Activated CD4-positive, alpha-beta T cell treated with anti-CD3 and anti-CD28 coated beads, Interleukin-2, amount 50 U/mL, for 4 hours (primary cell): ENCODE results near the gene AIFM3.

Source experiments
- DNase-seq, 2 experiments: peaks; one replicate each; pipeline ENCODE4 v3.0.0-alpha.2; 2020

AIFM3 gene

DNA sequence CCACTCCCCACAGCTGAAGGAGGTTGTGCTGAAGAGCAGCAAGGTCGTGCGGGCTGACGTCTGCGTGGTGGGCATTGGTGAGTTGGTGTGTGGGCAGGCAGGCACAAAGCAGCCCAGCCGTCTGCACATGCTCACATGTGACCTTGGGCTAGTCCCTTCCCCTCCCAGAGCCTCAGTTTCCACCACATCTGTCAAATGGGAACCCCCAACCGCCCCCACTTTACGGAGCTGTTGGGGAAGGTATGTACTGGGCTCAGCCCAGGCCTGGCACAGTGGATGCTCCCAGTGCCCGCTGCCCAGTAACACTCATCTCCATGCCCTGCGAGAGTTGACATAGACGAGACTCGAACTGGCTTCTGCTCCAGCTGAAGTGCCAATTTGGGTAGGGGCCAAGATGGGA is 10.0 kb downstream of the AIFM3 start:
- no peak for DNase-seq

DNA sequence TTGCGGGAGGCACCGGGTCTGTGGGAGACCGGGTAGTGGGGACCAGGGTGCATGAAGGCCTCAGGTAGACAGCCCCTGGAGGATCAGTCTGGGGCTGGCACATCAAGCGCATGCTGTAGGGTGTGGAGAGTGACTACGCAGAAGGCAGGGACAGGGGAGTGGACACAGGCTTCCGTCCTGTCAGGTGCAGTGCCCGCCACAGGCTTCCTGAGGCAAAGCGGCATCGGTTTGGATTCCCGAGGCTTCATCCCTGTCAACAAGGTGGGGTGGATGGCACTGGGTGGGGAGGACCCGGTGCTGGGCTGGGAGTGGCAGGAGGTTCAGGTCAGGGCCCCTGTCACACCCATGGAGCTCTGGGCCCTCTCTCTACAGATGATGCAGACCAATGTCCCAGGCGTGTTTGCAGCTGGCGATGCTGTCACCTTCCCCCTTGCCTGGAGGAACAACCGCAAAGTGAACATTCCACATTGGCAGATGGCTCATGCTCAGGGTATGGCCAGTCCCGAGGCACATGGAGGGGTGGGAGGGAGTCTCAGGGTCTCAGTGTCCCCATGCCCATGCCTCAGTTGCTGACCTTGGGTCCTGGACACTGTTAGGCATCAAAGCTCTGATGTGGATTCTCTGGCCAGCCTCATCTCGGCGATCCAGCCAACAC is 10.6 kb downstream of the AIFM3 start:
- no peak for DNase-seq

DNA sequence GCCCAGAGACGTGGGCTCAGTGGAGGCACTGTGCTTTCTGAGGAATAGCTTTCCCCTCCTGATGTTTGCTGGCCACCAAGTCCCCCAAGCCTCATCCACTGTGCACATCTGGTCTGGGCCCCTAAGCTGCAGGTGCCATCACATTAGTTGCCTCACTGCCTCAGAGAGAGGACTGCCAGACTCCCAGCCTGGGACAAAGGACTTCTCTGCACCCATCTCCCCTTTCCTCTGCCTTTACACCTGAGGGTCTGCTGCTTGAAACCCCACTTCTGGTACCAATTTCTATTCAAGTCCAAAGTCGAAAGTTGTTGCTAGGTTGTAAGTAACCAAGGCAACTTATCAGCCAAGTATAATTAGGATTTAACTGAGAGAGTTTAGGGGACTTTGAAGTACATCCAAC is 11.4 kb downstream of the AIFM3 start:
- no peak for DNase-seq

- DNase-seq, result peak; percentile 54 to 63
Measured at GRCh38 chr22:20979243-20979809, 12.3 kb downstream of the AIFM3 start.

- DNase-seq, result no peak
Measured at GRCh38 chr22:20979940-20980453, 12.9 kb downstream of the AIFM3 start.

DNA sequence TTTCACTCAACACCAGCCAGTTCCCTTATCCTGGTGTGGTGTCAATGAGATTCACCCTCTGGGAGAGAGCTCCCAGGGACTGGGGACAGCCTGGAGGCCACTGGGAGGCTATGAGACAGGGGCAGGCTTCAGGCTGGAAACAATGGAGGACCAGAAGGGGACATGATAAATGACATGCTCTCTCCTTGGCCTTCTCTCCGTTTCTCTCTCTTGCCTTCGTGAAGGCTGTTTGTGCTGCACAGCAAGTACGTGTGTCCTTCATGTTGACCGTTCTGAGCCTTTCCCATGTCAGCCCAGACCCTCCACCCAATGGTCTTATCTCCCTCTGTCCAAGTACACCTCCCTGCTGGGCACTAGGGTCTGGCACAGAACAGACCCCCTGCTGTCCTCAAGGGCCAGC is 13.5 kb downstream of the AIFM3 start:
- DNase-seq, result no peak

DNA sequence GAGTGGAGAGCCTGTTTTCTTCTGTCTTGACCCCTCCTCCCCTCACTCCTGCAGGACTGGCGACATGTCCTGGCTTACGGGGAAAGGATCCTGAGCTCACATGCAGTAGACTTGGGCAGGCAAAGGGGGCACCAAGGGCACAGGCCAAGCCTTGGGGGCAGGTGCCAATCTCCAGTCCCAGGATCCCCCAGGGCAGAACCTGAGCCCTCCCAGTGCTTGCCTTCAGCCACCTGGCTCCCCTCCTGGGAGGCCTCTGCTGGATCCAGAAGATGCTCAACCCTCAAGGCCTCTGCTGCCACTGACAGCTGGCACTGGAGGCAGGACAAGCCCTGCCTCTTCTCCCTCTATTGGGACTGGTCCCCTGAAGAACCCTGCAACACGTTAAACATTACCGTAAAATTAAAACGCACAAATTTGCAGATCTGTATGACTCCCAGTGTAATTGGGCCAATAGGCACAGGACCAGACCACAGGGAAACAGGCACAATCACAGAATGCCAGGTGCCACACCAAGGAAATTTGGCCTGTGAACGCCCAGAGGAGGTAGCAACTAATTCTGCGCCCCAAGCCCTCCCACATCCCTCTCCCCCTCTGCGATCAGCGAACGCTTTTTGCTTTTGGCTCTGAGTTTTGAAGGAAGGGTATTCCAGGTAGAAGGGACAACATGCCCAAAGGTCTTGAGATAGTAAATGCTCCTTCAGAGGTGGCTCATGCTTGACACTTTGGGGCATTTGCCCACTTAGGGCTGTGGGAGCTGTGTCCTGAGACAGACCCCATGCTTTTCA is 14.1 kb downstream of the AIFM3 start:
- no peak for DNase-seq

GRCh38 chr22:20981787-20982562 is 14.9 kb downstream of the AIFM3 start, which contains the start of gene LZTR1:
TSS of gene LZTR1 (plus strand) at chr22:20982297. CDS start at chr22:20982372, 75 bp downstream.
- DNase-seq, result peak; percentile 52 to 53

- no peak for DNase-seq
Measured at GRCh38 chr22:20982563-20982882, 15.5 kb downstream of the AIFM3 start.

DNA sequence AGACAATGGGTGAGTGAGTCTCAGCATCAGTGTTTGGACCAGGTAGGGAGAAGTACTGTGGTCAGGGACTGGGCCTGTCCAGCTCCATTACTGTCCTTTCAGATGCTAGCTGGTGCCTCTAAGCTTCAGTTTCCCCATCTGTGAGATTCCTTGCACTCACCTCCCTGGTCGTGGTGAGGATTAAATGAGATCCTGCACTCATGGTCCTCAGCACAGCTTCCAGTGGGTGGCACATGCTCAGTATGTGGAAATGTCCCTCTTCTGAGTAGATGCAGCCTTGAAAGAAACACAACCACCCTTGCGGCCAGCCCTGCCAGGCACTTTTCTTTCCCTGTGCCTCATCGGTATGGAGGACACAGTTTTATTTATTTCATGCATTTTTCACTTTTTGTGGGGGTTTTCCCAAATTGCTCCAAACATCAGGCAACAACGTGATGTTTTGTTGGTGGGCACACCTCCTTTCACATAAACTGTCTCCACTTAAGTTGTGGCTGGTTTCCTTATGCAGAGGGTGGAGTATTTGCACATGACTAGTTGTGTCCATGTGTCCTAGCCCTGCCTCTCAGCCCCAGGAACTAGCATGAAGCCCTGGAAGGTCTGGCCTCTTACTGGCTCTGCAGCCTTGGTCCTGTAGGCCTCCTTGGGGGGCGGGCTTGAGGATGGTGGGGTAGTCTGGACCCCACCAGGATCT is 16.2 kb downstream of the AIFM3 start:
- no peak for DNase-seq

- no peak for DNase-seq
Measured at GRCh38 chr22:20985720-20986119, 18.7 kb downstream of the AIFM3 start.

- DNase-seq, result no peak
Measured at GRCh38 chr22:20986365-20986764, 19.3 kb downstream of the AIFM3 start.

- DNase-seq, result no peak
Measured at GRCh38 chr22:20987375-20987774, 20.3 kb downstream of the AIFM3 start.

DNA sequence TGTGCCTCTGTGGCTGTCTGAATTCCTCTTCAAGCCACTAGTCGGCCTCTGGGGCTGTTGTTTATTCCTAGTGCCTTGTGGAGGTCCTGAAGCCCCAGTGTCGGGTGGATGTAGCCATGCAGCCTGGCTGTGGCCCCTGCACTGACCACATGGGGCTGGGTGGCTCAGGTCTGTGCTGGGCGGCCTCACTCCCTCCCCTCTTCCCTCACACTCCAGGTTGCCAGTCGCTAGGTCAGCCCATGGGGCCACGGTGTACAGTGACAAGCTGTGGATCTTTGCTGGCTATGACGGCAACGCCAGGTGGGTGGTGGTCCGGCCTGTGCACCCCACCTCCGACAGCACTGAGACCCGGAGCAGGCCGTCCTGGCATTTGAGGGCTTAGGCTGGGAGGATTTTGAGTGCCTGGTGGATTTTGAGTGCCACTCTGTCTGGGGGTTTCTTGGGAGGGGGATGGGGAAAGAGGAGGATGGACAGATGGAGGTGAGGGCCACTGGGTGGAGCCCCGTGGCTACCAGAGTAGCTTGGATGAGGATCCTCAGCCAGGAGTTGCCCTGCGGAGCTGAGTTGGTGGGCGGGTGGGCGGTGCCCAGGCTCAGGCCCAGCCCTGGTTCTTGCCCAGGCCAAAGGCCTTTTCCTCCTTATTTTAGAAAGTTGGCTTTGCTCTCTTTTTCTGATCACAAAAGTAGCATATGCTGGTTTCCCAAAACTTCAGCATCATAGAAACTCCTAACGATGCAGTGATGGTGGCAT is 21.7 kb downstream of the AIFM3 start:
- DNase-seq, result no peak

- no peak for DNase-seq
Measured at GRCh38 chr22:20989323-20990138, 22.5 kb downstream of the AIFM3 start.

GRCh38 chr22:20990184-20991180 is 23.4 kb downstream of the AIFM3 start:
- DNase-seq, result no peak

GRCh38 chr22:20991252-20992055 is 24.4 kb downstream of the AIFM3 start:
- DNase-seq, result no peak

- DNase-seq, result no peak
Measured at GRCh38 chr22:20992056-20992442, 25.0 kb downstream of the AIFM3 start.
